HG03095 (cell line): ENCODE results near the gene PLCB3.
A peak's percentile ranks its signal among the peaks of the same experiment; 100 is the strongest.

Experiments used
- ATAC-seq: cut with Tn5 transposase; IDR thresholded peaks from one replicate; pipeline ENCODE4 v1.9.1; 2021; ENCODE audit warnings: moderate library complexity; ENCODE audit not compliant: unreplicated experiment

The PLCB3 gene

GRCh38 chr11:64235437-64236161 is 15.7 kb upstream of the PLCB3 start:
- no peak for ATAC-seq

DNA sequence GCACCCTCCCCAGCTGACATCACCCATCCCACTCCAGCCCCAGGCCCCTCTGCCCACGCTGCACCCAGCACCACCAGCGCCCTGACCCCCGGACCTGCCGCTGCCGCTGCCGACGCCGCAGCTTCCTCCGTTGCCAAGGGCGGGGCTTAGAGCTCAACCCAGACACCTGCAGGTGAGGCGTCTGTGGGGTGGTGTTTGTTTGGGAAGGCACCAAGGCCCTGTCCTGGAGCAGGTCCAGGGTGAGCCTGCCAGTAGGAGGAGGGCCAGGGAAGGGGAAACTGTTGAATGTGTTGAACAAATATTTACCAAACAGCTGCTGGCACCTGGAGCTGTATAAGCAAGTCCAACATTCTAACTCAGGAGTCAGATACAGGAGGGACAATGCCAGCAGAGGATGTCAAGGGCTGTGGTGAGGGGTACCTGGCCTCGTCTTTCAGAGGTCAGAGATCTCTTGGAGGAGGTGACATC is 13.8 kb upstream of the PLCB3 start:
- ATAC-seq = no peak

DNA sequence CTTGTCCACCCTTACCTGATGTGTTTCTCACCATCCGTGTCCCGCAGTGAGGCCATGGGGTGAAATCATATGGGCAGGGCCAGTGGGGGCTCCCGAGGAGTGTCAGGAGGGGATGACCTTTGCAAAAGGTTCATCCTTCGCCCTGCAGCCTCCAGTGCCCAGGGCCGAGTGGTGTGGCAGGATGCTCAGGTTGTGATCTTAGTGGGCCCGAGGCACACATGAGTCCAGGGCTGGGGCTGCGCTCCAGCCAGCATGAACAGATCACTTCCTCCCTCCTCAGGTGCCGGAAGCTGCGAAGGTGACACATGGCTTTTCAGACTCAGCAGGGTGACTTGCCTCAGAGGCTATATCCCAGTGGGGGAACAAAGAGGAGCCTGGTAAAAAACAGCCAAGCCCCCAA is 13.3 kb upstream of the PLCB3 start:
- no peak for ATAC-seq

- ATAC-seq = no peak
Measured at GRCh38 chr11:64238999-64239398, 12.3 kb upstream of the PLCB3 start.

GRCh38 chr11:64239662-64240434 is 11.5 kb upstream of the PLCB3 start:
- ATAC-seq = no peak

DNA sequence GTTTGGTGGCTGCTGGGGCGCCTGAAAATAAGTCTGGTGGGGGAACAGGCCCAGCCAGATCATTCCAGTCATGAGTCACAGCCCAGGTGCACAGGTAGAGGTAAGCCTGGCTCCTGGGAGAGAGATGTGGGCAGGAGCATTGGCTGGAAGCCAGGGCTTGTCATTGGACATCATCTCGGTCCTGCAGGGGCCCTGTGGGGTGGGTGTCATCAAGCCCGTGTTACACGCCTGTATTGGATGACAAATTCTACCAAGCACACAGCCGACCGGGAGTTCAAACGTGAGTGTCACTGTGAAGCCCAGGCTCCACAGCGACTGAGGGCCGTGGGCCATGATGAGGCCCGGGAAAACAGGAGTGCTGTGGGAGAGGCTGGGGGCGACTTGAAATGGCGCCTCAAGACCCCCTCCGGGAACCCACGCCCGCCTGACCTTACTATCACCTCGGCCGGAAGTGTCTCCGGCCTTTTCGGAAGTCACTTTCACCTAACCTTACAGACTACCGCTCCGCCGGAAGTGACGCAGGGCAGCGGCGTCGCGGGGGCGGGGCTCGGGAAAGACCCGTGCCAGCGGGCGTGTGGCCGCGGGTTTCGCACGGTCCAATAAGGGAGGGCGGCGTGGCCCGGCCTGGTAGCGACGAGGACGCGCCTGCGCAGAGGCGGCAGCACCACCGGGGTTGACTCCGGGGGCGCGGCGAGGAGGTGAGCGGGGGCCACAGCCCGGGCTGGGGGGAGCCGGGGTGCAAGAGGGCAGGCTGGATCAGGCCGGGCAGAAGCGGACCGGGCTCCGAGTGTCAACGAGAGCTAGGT is 10.7 kb upstream of the PLCB3 start, which contains the start of gene FKBP2:
TSS of gene FKBP2 (plus strand) at position 661 of the 806 bp plus-strand sequence. CDS start 1,293 bp downstream, outside the sequence.
- ATAC-seq = peak; percentile 47

- peak; percentile 61 for ATAC-seq
Measured at GRCh38 chr11:64241241-64241490, 10.2 kb upstream of the PLCB3 start.

GRCh38 chr11:64241491-64242374 is 9.6 kb upstream of the PLCB3 start:
- peak; percentile 6 for ATAC-seq

- no peak for ATAC-seq
Measured at GRCh38 chr11:64243236-64243854, 8.0 kb upstream of the PLCB3 start.

DNA sequence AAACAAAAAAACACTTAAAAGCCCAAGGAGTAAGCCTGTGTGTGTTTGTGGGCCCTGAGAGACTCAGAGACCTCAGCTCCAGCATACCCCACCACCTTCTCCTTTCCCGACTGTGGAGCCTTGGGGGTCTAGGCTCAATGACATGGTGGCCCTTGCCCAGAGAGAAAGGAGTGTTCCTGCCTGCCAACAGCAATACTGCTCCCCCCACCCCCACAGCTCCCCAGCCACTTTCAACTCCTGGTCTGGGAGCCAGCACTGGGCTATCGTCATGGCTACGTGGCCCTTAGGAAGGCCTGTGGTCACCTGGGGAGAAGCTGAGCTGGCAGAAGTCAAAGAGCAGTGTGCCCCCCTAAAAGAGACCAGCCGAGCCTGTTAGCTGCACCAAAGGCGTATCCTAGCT is 7.2 kb upstream of the PLCB3 start:
- ATAC-seq = no peak

DNA sequence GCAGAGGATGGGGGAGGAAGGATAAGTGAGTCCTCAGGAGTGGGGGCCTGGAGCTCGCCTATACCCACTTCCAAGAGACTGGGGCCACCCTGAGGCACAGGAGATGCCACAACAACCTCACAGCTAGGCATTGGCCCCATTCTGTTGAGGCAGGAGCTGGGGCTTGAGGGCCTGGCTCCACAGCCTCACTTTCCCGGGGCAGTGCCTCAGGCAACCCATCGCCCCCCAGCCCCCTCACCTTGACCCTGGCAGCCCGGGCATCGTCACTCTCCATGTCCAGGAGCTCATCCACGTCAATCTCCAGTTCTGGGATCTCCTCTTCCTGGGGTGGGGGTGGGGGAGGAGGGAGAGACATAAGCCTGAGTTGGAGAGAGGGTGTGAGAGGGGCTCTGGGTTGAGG is 6.4 kb upstream of the PLCB3 start:
- ATAC-seq = no peak

DNA sequence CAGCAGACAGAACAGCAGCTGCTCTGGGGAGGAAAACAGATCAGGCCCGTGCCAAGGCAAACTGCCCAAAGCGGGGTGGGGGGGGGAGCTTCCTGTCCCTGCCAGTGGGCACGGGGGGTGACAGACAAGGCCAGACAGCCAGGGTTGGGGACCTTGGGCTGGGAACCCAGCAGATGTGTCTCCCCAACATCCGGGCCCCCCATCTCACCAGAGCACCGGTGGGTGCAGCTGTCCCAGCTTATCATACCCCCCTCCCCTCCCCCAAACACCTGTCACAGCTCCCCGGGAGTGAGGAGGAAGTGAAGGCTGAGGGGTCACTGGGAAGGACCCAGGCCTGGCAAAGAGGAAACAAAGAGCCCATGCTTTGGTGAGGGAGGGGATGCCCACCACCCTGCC is 5.9 kb upstream of the PLCB3 start:
- no peak for ATAC-seq

- ATAC-seq = no peak
Measured at GRCh38 chr11:64245797-64246620, 5.3 kb upstream of the PLCB3 start.

- peak; percentile 10 for ATAC-seq
Measured at GRCh38 chr11:64246621-64246870, 4.8 kb upstream of the PLCB3 start.

DNA sequence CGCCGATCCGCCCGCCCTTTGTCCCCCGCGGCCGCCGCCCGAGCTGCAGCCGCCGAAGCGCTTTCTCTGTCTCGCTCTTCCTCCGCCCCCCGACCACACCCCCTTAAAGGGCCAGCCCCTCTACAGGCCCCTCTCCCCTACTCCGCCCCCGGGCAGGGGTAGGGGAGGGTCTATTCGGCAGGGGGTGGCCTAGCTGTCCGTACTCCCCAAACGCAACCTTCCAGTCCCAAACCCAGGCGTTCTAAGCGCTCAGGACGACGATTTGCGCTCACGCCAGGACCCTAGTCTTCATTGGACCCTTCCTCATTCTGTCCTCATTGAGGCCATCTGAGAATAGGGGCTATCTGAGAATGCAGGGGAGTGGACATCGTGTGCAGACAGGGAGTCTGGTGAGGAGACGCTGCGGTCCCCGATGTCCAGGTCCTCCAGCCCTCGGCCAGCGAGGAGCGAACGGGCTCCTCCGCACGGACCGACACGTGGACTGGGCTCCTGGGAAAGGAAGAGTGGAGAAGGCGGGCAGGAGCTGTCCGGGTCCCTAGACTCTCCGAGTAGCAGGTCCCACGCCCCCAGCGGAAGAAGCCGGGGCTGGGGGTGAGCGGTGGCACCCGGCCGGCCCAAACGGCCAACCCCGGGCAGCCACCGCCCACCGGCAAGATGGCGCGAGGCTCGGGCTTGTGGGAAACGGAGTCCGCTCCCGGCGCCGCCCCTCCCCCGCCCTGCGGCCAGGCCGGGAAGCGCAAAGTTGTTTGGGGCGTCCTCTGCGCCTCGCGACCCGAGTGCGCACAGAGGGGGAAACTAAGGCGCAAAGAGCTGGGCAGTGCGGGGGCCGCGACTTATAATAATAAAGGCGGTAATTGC is 4.2 kb upstream of the PLCB3 start, which contains the start of gene PPP1R14B:
TSS of gene PPP1R14B (minus strand) at position 73 of the 858 bp plus-strand sequence. CDS start 270 bp downstream, outside the sequence.
- peak; percentile 34 for ATAC-seq

GRCh38 chr11:64247729-64248531 is 3.4 kb upstream of the PLCB3 start:
- ATAC-seq = no peak

DNA sequence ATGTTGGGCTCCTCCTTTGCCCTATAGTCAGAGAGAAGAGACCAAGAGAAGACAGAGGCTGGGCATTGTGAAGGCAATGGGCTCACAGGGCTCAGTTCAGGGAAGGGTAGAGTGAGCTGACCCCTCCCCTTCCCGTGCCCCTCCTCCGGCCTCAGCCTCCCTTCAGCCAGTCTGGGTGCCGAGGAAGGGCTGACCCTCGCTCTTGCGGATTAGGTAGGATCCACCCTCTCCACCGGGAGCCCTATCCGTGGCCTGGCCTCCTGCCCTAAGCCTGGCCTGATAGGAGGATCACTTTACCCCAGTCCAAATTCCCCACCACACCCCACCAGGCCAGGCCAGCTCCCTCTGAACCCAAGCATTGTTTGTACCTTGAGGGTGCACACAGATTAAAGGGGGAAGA is 2.8 kb upstream of the PLCB3 start:
- no peak for ATAC-seq

- ATAC-seq = no peak
Measured at GRCh38 chr11:64249038-64249437, 2.3 kb upstream of the PLCB3 start.
